WTC11 (cell line): ENCODE data around the gene CS.

Experiments used
- FOXP1 ChIP-seq: sonication (generic); formaldehyde crosslinking; IDR thresholded peaks from 2 replicates; pipeline ENCODE4 v1.8.0; 2022; ENCODE audit warnings: missing genetic modification reagents, mild to moderate bottlenecking, moderate library complexity, borderline replicate concordance
- PRRX2 ChIP-seq: fragments of 250-450 bp; sonication (Bioruptor Pico); IDR thresholded peaks from 2 replicates; pipeline ENCODE4 v1.8.0; 2021; ENCODE audit warnings: mild to moderate bottlenecking
- ZNF138 ChIP-seq: sonication (generic); formaldehyde crosslinking; conservative IDR thresholded peaks from 2 replicates; pipeline ENCODE4 v1.8.1; 2022; ENCODE audit warnings: mild to moderate bottlenecking, moderate library complexity, missing genetic modification reagents
- TF ChIP-seq, protein P1 (sequence below): fragments of 200-600 bp; IDR thresholded peaks from 2 replicates; pipeline ENCODE4 v1.8.0; 2022; ENCODE audit warnings: antibody characterized with exemption
- TF ChIP-seq, protein P2 (sequence below): fragments of 250-450 bp; sonication (Bioruptor Pico); IDR thresholded peaks from 2 replicates; pipeline ENCODE4 v2.1.2; 2022; ENCODE audit warnings: mild to moderate bottlenecking, moderate library complexity
- TF ChIP-seq, protein P3 (sequence below): sonication (generic); formaldehyde crosslinking; conservative IDR thresholded peaks from 2 replicates; pipeline ENCODE4 v1.8.1; 2023; ENCODE audit warnings: mild to moderate bottlenecking, low read depth, missing genetic modification reagents, moderate library complexity

DNA sequence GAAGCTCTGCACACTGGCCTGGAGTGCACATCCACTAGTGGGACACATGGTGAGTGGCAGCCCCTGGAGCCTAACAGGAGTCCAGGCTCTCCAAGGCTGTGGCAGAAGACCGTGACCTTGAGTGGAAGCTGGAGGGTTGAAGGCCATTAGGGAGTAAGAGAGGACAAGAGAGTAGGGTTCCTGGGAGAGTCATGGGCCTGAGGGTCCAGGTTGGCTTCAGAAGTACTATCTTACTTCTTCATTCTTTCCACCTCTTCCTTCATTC, 39.0 kb upstream of the CS start:
- TF ChIP-seq PRRX2 (CRISPR knock-in tag) (no peak), ZNF138 (CRISPR knock-in tag) (no peak), FOXP1 (CRISPR knock-in tag) (no peak)
- TF ChIP-seq, protein P1, sequence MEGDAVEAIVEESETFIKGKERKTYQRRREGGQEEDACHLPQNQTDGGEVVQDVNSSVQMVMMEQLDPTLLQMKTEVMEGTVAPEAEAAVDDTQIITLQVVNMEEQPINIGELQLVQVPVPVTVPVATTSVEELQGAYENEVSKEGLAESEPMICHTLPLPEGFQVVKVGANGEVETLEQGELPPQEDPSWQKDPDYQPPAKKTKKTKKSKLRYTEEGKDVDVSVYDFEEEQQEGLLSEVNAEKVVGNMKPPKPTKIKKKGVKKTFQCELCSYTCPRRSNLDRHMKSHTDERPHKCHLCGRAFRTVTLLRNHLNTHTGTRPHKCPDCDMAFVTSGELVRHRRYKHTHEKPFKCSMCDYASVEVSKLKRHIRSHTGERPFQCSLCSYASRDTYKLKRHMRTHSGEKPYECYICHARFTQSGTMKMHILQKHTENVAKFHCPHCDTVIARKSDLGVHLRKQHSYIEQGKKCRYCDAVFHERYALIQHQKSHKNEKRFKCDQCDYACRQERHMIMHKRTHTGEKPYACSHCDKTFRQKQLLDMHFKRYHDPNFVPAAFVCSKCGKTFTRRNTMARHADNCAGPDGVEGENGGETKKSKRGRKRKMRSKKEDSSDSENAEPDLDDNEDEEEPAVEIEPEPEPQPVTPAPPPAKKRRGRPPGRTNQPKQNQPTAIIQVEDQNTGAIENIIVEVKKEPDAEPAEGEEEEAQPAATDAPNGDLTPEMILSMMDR, result no peak
- TF ChIP-seq, protein P2, sequence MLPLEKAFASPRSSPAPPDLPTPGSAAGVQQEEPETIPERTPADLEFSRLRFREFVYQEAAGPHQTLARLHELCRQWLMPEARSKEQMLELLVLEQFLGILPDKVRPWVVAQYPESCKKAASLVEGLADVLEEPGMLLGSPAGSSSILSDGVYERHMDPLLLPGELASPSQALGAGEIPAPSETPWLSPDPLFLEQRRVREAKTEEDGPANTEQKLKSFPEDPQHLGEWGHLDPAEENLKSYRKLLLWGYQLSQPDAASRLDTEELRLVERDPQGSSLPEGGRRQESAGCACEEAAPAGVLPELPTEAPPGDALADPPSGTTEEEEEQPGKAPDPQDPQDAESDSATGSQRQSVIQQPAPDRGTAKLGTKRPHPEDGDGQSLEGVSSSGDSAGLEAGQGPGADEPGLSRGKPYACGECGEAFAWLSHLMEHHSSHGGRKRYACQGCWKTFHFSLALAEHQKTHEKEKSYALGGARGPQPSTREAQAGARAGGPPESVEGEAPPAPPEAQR, result no peak
- TF ChIP-seq, protein P3, sequence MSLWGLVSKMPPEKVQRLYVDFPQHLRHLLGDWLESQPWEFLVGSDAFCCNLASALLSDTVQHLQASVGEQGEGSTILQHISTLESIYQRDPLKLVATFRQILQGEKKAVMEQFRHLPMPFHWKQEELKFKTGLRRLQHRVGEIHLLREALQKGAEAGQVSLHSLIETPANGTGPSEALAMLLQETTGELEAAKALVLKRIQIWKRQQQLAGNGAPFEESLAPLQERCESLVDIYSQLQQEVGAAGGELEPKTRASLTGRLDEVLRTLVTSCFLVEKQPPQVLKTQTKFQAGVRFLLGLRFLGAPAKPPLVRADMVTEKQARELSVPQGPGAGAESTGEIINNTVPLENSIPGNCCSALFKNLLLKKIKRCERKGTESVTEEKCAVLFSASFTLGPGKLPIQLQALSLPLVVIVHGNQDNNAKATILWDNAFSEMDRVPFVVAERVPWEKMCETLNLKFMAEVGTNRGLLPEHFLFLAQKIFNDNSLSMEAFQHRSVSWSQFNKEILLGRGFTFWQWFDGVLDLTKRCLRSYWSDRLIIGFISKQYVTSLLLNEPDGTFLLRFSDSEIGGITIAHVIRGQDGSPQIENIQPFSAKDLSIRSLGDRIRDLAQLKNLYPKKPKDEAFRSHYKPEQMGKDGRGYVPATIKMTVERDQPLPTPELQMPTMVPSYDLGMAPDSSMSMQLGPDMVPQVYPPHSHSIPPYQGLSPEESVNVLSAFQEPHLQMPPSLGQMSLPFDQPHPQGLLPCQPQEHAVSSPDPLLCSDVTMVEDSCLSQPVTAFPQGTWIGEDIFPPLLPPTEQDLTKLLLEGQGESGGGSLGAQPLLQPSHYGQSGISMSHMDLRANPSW (CRISPR knock-in tag), result no peak
